Hindlimb muscle (tissue), 1 donor: ENCODE results near the gene AGO4. TPM values are rescaled to one million over a fixed set of nuclear protein-coding genes. Genes with fewer than 3 reads are reported as not detected.
"Not testable (repeated sequence)": the region's sequence is repeated elsewhere in the genome, so short reads cannot be mapped to it uniquely, and the experiment has no call there.

ENCODE experiments used
- DNase-seq: peaks from one replicate; pipeline ENCODE4 v3.0.0-alpha.2; 2013
- polyA plus RNA-seq: library from polyadenylated mRNA; unstranded; fragments of 120-200 nt; gene quantifications from one replicate; pipeline ENCODE4 v1.2.1, GENCODE V29; 2013; ENCODE audit not compliant: insufficient read length

AGO4 gene
- polyA plus RNA-seq, 1 donor: 14.9 TPM

DNA sequence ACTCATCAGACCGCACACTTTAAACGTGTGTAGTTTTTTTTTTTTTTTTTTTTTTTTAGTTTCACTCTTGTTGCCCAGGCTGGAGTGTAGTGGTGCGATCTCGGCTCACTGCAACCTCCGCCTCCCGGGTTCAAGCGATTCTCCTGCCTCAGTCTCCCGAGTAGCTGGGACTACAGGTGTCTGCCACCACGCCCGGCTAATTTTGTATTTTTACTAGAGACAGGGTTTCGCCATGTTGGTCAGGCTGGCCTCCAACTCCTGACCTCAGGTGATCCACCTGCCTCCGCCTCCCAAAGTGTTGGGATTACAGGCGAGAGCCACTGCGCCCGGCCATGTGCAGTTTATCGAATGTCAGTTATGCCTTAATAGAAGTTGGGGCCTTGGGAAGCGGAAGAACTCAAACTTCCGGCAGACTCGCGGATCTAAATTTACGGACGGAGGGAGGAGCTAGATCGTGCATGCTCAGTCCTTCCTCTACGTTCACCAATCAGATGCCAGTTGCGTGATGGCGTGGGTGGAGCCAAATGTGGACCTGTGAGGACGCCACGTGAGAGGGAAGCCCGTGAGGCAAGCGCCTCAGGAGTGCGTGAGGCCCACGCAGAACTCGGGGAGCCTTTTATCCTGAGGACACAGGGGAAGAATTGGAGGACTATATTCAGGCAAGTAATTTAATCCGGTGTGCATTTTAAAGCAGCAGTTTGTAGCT is 61.6 kb downstream of the AGO4 start:
- not testable (repeated sequence) for DNase-seq

DNA sequence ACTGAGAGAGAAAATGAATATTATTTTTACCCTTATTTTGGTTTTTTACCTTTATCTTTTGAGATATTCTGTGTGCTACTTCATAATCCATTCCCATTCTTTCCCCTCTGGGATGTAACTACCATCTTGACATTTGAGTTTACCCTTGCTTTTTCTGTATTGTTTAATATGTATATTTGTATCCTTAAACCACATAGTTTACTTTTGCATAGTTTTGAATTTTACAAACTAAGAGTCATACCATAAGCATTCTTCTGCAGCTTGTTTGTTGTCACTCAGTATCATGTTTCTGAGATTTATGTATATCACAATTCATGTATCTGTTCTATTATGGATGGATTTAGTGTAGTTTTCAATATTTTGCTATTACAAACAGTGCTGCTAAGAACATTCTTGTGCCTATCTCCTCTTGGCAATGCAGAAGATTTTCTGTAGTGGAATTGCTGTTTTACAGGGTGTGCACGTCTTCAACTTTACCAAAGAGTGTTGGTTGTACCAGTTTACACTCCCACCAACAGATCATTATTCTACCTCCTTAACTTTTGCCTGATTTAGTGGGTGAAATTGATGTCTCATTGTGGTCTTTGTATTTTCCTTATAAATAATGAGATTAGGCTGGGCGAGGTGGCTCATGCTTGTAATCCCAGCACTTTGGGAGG is 63.0 kb downstream of the AGO4 start:
- DNase-seq: no peak

DNA sequence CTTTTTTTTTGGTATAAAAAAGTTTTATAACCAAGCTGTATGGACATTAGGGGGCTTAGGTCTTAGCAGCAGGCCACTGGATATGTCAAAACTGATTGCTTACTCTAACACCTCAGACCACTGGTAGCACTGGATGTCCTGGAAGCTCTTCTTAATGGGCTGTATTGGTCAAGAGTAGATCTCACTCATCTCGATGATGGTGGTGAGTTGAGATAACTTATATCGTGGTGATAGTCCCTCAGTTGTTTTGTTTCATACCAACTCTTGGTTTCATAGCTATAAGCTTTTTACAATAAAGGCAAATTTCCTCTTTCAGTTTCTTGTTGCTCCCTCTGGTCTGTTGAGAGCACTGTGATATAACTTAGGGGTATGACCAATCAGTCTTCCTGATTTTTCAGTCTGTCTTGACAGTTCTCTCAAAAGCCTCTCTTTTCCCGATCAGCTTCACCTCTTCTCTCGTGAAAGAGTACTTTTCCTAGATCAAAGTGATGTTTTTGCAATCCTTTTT is 65.5 kb downstream of the AGO4 start:
- no peak for DNase-seq

DNA sequence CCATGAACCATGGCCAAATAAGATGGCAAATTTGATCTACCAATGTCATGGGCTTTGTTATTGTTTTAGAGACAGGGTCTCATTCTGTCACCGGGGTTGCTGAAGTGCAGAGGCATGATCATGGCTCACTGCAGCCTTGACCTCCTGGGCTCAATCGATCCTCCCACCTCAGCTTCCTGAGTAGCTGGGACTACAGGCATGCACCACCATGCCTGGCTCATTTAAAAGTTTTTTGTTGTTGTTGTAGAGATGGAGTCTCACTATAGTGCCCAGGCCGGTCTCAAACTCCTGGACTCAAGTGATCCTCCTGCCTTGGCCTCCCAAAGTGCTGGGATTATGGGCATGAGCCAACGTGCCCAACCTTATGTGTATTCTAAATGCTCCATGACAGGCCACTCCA is 66.3 kb downstream of the AGO4 start:
- DNase-seq: not testable (repeated sequence)

DNA sequence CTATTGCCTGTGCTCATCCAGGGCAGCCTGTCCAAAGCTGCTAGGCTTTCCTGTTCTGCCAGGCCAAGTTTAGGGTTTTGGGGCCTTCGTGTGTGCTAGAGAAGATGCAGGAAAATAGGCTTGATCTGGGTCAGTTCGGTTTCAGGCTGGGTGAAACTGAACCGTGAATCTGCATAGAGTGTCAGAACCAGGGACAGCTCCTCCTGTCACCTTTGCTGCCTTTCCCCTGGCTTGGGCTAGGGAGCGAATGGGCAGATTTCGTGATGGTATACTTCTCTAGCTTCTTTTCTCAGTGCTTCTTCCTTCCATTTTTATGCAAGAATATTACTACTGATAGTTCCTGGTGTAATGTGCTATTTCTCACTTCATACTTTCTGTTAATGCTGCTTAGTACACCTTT is 69.2 kb downstream of the AGO4 start:
- DNase-seq: no peak

DNA sequence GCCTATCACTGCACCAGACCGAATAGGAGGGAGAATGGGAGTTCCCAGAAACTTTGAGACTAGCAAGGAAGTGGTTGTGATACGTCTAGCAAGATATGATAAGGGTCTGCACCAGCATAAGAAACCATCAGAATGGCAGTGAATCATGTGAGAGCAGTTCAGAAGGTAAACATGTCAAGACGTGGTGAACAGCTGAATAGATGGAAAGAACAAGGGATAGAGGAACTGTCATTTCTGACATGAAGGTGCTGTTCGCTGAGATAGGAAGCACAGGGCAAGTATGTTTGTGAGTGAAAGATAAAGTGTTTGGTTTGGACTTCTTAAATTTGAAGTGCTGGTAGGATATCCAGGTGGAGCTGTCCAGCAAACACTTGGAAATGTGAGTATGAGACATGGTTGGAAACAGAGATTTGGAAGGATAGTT is 74.0 kb downstream of the AGO4 start:
- DNase-seq: no peak

DNA sequence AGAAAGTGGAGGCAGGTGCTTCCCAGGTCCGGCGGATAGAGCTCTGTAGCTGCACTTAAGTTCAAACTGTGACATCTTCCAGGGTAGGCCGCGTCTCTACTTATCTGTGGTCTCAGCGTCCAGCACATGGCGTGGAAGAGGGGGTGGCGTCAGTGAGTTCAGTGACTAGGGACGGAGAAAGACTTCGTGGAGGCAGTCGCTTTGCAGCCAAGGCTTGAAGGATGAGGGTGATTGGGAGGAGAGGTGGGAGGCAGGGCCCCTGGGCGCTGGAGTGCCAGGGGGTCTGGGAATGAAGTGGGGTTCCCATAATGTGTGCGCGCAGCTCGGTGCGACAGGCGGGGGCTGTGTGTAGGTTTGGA is 74.7 kb downstream of the AGO4 start:
- no peak for DNase-seq

DNA sequence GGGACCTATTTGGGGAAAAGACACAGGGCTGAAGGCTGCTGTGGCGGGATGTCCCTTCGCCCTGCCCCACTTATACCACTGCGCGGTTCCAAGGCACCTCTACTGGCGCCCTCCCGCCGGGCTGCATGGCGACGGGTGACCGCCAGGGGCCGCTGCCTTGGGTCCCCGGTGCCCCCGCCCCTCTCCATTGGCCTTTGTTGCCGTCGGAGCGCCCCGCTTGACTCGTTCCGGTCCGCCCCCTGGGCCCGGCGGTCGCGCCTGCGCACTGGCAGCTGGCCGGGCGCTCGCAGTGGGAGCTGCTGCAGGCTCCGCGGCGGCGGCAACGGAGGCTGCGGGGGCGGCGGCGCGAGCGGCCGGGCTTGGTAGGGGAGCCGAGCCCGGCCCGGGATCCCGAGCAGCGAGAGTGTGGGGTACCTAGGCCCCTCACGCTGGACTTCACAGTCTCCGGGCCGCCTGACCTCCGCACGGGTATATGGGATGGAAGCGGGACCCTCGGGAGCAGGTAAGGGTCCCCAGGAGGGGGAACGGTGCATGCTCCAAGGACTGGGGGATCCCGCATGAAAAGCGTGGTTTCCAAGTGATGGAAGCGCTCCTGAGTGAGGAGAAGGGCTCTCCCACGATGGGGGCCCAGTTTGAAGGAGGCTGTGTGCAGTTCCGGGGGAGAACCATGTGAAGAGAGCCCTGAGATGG is 75.3 kb downstream of the AGO4 start, which contains the start of gene AGO1:
TSS of gene AGO1 (plus strand) at position 265 of the 690 bp plus-strand sequence. CDS start at position 478, 213 bp downstream.
- peak; percentile 93 for DNase-seq

DNA sequence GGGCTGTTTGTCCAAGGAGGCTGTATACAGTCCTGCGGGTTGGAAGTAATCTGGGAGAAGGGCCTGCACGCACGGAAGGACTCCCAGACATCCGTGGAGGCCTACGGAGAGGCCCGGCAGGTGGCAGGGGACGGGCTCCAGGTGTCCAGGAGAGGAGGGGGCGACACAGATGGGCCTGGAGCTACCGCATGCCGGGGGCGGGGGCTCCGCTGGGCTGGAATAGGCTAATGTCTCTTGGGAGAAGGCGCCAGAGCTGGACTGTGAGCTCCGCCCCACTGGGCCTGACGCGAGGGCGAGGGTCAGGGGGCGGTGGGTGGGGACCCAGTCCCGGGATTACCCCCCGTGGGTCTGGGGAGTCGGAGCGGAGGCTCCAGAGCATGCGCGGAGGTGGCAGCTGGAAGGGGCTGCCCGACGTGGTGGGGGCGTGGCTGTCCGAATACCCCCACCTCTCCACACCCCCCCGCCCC is 75.9 kb downstream of the AGO4 start:
- DNase-seq: peak; percentile 36

DNA sequence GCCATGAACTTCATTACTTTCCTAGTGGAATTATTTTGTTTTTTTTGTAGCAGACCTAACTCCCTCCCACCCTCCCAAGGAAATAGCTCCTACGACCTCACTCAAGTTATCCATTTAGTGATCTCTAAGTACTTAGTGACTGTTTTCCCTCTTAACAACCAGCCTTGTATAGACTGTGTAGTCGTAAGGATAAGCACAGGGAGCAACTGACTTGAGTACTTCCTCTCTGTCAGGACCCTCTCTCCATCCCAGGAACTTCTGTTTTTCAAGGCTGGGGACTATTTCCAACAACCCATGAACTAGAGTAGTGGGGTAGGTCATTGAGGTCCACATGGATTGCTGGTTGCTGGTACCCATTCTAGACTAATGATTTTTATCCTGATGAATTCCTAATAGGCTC is 77.1 kb downstream of the AGO4 start:
- DNase-seq: no peak

DNA sequence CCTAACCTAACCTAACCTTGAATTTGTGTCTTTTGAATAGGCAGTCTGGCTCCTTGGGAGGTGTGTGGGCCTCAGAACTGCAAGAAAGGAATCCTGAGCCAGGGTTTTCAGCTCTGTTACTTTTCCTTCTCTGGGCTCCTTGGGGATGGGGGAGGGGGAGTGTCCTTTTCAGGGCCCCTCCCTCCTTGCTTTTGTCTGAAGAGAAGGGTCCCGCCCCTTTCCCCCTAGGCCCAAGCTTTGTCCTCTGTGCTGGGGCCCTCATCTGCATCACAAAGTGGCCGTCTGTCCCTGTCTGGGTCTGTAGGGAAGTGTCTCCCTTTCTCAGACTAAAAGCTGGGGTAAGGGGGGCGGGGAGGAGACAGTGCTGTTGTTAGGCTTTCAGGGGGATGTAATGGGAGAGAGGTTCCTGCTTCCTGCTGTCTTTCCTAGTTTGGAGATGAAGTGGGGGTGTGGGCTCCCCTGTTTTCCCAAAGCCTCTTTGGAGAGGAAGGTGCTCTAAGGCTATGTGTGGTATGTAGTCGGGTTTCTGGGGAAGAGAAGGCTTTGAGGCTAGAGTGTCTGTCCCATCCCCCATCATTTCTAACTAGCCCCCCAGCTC is 78.2 kb downstream of the AGO4 start:
- DNase-seq: no peak

DNA sequence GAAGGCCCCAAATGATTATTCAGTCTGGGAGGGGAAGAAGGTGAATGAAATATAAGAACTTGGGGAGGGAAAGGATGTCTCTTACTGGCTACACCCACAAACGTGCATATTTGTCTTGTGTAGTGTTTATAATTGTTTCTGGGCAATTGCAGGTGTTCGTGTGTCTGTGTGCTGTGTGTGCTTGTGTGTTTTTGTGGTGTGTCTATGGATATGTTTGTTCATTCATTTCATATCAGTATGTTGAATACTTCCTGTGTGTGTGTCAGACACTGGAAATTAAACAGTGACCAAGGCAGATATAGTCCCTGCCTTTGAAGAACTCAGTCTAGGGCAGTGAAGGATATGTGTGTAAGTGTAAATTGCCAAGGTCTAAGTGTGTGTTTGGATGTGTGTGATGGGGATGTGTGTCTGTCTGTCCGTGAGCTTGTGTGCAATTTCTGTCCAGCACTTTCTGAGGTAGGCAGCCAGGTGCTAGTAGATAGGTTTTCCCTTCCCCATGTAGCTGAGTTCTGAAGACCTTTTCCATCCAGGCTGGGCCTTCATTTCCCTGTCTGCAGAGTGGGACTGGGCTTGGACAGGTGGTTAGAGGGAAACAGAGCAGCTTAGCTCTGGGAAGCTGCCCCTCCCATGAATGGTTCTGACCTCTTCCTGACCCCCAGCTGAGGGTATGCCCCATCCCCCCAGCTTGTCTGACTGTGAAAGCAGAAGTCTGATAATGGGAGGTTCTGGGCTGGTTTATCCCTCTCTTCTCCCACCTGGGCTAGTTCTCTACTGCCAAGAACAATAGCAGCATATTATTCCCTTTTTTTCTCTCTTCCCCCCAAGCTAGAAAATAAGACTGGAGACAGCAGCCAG is 79.0 kb downstream of the AGO4 start:
- DNase-seq: no peak

DNA sequence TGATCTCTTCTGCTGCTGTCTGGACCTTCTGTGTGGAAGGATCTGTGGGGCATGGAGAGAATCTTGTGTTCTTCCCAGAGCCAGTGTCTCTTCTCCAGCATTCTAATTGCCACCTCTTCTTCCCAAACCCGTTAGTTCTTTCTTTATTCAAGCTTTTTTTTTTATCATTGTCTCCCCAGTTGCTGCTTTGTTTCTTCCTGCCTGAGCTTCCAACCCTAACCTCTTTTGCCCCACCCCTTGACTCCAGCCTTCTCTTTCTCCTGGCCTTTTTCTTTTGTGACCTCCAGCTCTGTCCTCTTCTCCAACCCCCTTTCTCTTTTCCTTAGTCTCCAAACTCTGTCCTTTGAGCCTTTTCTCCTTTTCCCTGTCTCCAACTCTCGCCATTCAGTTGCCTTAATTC is 79.7 kb downstream of the AGO4 start:
- no peak for DNase-seq

DNA sequence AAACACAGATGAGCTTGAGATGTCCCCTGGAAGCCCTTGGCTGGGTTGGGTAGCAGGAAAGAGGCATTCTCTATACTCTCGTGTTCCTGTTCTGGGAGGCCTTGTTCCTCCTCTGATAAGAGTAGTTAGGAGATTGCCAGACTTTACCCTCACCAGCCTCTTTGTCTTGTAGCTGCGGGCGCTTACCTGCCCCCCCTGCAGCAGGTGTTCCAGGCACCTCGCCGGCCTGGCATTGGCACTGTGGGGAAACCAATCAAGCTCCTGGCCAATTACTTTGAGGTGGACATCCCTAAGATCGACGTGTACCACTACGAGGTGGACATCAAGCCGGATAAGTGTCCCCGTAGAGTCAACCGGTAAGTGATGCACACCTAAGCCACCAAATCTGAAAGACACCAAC is 80.4 kb downstream of the AGO4 start:
- DNase-seq: no peak

DNA sequence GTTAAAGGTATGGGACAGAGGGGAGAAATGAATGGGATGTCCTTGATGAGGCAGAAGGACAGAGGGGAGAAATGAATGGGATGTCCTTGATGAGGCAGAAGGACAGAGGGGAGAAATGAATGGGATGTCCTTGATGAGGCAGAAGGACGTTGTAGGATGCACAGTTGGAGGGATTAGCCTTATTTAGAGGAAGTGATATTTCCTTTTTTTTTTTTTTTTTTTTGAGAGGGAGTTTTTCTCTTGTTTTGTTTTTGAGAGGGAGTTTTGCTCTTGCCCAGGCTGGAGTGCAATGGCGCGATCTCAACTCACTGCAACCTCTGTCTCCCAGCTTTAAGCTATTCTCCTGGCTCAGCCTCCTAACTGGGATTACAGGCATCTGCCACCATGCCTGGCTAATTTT is 81.2 kb downstream of the AGO4 start:
- DNase-seq: not testable (repeated sequence)

DNA sequence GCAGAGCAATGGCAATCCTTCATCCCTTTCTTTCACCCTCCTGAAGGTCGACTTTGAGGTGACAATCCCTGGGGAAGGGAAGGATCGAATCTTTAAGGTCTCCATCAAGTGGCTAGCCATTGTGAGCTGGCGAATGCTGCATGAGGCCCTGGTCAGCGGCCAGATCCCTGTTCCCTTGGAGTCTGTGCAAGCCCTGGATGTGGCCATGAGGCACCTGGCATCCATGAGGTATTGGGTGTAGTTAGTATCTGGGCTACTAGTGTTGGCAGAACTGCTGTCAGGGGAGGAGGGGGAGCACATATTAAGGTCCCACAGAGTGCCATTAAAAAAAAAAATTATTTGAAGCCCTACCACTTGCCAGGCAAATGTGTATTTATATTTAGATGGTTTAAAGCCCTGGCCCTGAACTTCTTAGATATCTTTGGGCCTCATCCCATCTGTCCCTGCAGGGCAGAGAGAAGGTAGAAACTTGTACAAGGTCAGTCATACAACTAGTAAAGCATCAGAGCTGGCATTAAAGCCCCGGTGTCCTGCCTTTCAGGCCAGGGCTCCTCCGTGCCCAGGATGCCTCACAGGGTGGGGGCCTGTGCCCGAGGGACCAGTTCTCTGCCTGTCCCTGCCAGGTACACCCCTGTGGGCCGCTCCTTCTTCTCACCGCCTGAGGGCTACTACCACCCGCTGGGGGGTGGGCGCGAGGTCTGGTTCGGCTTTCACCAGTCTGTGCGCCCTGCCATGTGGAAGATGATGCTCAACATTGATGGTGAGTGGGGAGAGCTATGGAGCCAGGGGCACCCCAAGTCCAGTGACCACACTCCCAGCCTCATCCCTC is 85.4 kb downstream of the AGO4 start:
- DNase-seq: no peak

DNA sequence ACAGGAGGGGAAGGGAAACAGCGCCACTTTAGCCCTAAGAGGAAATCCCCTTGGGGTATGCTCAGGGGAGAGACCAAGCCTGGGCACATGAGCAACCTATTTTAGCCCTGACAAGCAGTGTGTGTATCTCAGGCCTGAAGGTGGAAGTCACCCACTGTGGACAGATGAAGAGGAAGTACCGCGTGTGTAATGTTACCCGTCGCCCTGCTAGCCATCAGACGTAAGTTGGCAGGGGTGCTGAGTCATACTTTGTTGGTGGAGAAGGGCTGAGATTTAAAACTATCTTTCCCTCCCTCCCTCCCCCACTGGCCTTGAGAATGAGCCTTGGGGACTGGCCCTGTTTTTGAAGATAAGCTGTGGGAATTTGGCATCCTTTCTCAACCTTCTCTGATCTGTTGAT is 86.4 kb downstream of the AGO4 start:
- DNase-seq: no peak

DNA sequence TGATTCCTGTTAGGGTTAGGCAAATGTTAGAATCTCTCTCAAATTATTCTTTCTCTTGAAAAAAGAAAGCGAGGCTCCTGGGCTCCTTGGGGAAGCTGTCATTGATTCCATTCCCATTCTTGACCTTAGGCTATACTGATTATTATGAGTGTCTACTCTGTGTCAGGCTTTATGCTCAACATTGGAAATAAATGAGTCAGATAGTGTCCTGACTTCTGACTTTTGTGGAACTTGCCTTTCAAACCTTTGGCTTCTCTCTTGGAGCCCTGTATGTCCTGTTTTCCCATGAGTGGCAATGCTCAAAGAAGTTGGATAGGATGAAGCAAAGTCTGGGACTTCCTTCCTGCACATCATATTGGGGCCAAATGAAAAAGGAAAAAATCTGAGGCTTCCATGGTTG is 86.8 kb downstream of the AGO4 start:
- no peak for DNase-seq

DNA sequence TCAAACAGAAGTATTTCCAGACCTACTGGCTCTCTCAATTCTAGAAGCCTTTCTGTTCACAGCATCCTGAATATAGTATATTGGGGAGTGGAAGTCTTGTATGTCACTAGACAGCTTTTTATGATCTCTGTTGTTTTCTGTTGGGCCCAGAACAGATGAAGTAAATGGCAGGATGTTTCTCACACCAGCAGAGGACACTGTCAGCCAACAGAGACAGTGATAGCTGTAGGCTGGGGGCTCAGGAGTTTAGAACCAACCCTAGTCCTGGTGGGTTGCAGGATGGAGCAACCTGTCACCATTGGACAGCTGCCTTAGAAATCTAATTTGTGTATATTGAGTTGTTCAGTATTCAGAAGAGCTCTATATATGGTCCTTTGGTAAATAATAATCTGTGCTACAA is 92.1 kb downstream of the AGO4 start:
- no peak for DNase-seq

DNA sequence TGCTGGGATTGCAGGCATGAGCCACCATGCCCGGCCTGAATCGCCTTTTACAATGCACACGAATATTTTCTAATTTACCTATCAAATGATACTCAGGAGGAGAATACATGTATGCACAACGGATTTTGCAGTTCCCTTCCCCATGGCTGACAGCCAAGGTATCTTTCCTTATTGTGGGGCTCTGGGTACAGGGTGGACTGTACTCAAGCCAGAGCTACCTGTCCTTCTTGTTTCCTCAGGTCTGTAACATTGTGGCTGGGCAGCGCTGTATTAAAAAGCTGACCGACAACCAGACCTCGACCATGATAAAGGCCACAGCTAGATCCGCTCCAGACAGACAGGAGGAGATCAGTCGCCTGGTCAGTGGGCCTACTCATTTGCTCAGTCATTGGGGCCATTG is 93.4 kb downstream of the AGO4 start:
- DNase-seq: no peak

DNA sequence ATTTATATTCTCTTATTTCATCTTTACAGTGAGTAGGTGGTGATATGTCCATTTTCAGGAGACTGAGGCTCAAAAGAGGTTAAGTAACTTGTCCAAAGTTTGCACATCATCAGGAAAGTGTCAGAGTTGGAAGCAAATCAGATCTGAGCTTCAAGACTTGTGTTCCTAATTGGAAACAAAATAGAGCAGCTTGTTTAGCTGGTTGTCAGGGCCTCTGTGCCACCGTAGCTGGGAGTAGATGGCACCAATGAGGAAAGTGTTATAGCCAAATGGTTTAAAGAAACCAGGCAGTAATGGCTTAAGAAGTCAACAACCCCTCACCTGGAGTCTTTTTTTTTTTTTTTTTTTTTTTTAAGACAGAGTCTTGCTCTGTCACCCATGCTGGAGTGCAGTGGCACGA is 94.9 kb downstream of the AGO4 start:
- DNase-seq: no peak
